Keratinocyte (primary cell): ENCODE measurements around the gene SH3PXD2A. TPM values are rescaled to one million over a fixed set of nuclear protein-coding genes. Genes with fewer than 3 reads are reported as not detected.

Experiments
- DNase-seq: peaks from one replicate; pipeline ENCODE4 v3.0.0-alpha.2; 2011; ENCODE audit warnings: low read depth, missing footprints, low spot score
- FAIRE-seq: peaks from 2 replicates; lab custom pipeline; 2011; peaks lifted over from hg19 to GRCh38; lab: Jason Lieb, UNC
- H2AFZ ChIP-seq: 2 replicates; pipeline ENCODE4 v1.6.0; 2012; ENCODE audit warnings: low read length, control low read depth, inconsistent platforms; ENCODE audit not compliant: control insufficient read depth
- H3K27ac ChIP-seq: 2 replicates; pipeline ENCODE4 v1.5.1; 2011; ENCODE audit warnings: low read length; ENCODE audit not compliant: control insufficient read depth, insufficient read depth
- H3K27me3 ChIP-seq: 3 replicates; pipeline ENCODE4 v1.6.0; 2011; ENCODE audit warnings: low read length; ENCODE audit not compliant: control insufficient read depth, insufficient read depth; ENCODE audit errors: extremely low read depth
- H3K36me3 ChIP-seq, 2 experiments: 2 replicates in 1 of 2; 3 replicates in 1 of 2; pipeline ENCODE4 v1.5.1; 2011; ENCODE audit warnings: low read length in 2 of 2, mild to moderate bottlenecking in 1 of 2; ENCODE audit not compliant: control insufficient read depth in 2 of 2, insufficient read depth in 2 of 2; ENCODE audit errors: extremely low read depth in 1 of 2
- H3K4me1 ChIP-seq: 3 replicates; pipeline ENCODE4 v1.5.1; 2011; ENCODE audit warnings: low read length; ENCODE audit not compliant: control insufficient read depth, insufficient read depth; ENCODE audit errors: extremely low read depth
- H3K4me2 ChIP-seq: 3 replicates; pipeline ENCODE4 v1.6.0; 2011; ENCODE audit warnings: low read depth, low read length; ENCODE audit not compliant: control insufficient read depth, insufficient read depth; ENCODE audit errors: extremely low read depth
- H3K4me3 ChIP-seq, 3 experiments: fragments of 200-600 bp in 1 of 3; sonication (generic) in 1 of 3; 2 replicates in 2 of 3; 3 replicates in 1 of 3; pipeline ENCODE4 v1.5.1; 2011 to 2016; ENCODE audit warnings: low read length in 3 of 3, mild to moderate bottlenecking in 3 of 3, control low read depth in 2 of 3, inconsistent platforms in 1 of 3, low read depth in 1 of 3, mixed read lengths in 1 of 3, mixed run types in 1 of 3, moderate library complexity in 1 of 3; ENCODE audit not compliant: control insufficient read depth in 2 of 3, insufficient read depth in 2 of 3; ENCODE audit errors: extremely low read depth in 1 of 3
- H3K79me2 ChIP-seq: 2 replicates; pipeline ENCODE4 v1.6.0; 2012; ENCODE audit warnings: low read length; ENCODE audit not compliant: control insufficient read depth, insufficient read depth
- H3K9ac ChIP-seq: 3 replicates; pipeline ENCODE4 v1.6.0; 2011; ENCODE audit warnings: low read length; ENCODE audit not compliant: control insufficient read depth, insufficient read depth; ENCODE audit errors: extremely low read depth
- H3K9me1 ChIP-seq: 3 replicates; pipeline ENCODE4 v1.6.0; 2011; ENCODE audit warnings: low read length; ENCODE audit not compliant: control insufficient read depth, insufficient read depth; ENCODE audit errors: extremely low read depth
- H3K9me3 ChIP-seq: 2 replicates; pipeline ENCODE4 v1.5.1; 2012; ENCODE audit warnings: low read depth, low read length; ENCODE audit not compliant: control insufficient read depth
- H4K20me1 ChIP-seq: 3 replicates; pipeline ENCODE4 v1.6.0; 2011; ENCODE audit warnings: low read length; ENCODE audit not compliant: control insufficient read depth, insufficient read depth; ENCODE audit errors: extremely low read depth
- CTCF ChIP-seq, 3 experiments: IDR thresholded peaks in 1 of 3; conservative IDR thresholded peaks in 1 of 3; optimal IDR thresholded peaks in 1 of 3; 2 replicates in 2 of 3; 3 replicates in 1 of 3; pipeline versions ENCODE3 to v1.5.1; 2011; ENCODE audit warnings: low read length in 3 of 3, mild to moderate bottlenecking in 3 of 3, moderate library complexity in 2 of 3, control low read depth in 1 of 3, inconsistent platforms in 1 of 3; ENCODE audit not compliant: insufficient read depth in 2 of 3; ENCODE audit errors: extremely low read depth in 1 of 3
- EZH2 ChIP-seq: IDR thresholded peaks from one replicate; pipeline ENCODE4 v1.6.1; 2012; ENCODE audit warnings: inconsistent platforms, mild to moderate bottlenecking, low read length, moderate library complexity
- dilution Hi-C: fragments of 300-500 bp; cut with MboI; formaldehyde crosslinking; loops from one replicate; pipeline ENCODE4 v1.7.0; 2020; ENCODE audit warnings: low sequenced_read_pairs; ENCODE audit not compliant: extremely low pct_ligation_motif_present
- polyA plus RNA-seq, 5 experiments: library from polyadenylated mRNA; depleted of rRNA in 3 of 5; stranded (reverse) in 3 of 5; stranded (forward) in 1 of 5; unstranded in 1 of 5; fragments of >200 nt; gene quantifications; 1 replicate in 1 of 5; 2 replicates in 3 of 5; 3 replicates in 1 of 5; pipeline versions ENCODE4 v1.2.1 to v1.2.3, GENCODE V29; 2011 to 2012; ENCODE audit warnings: missing spikeins in 2 of 5, low read depth in 1 of 5, low replicate concordance in 1 of 5

Gene SH3PXD2A
- polyA plus RNA-seq, 1 donor (not counting 4 experiments of a cell fraction or from before 2014, with no cell fraction given), result 33.9 TPM

DNA sequence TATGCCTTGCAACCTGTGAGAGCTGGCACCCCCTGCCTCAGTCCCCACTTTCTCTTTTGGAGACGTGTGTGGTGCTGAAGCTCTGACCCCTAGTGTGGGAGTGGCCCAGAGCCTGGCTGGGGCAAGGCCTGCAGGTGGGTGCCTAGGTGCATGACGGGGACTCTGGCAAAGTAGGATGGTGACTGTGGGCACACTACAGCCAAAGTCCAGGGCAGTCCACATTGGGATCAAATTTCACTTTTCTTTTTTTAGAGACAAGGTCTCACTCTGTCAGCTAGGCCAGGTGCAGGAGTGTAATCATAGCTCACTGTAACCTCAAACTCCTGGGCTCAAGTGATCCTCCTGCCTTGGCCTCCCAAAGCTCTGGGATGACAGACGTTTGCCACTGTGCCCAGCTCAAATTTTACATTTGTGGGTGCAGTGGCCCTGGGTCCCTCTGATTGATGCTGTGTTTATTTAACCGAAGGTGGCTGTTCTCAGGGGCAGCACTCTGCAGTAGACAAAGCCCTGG is 309.6 kb downstream of the SH3PXD2A start:
- no peak overlapping the region for H2AFZ ChIP-seq
- no peak for FAIRE-seq
- H3K9me3 ChIP-seq, result no peaks in the 10 kb centered on the region
- no peak overlapping the region for H3K4me3 ChIP-seq
- H3K36me3 ChIP-seq, result no peaks in the 10 kb centered on the region
- no peak overlapping the region for H3K4me2 ChIP-seq
- no peak overlapping the region for H3K9ac ChIP-seq
- no peaks in the 10 kb centered on the region for H3K79me2 ChIP-seq
- peaks cover 8% of the 10 kb centered on the region for H3K4me1 ChIP-seq
- no peak overlapping the region for H3K27ac ChIP-seq
- no peaks in the 10 kb centered on the region for H3K9me1 ChIP-seq
- H3K27me3 ChIP-seq, result peaks cover 18% of the 10 kb centered on the region
- DNase-seq, result no peak
- no peaks in the 10 kb centered on the region for H4K20me1 ChIP-seq
- no peak for TF ChIP-seq EZH2
- TF ChIP-seq CTCF (optimal IDR thresholded peaks at IDR 0.05 in 1 of 3, IDR thresholded peaks at IDR 0.05 in 1 of 3, conservative IDR thresholded peaks at IDR 0.05 in 1 of 3; ENCODE audit: extremely low read depth in 1 of 3, insufficient read depth in 2 of 3, low read length in 3 of 3), result no peak
- dilution Hi-C loops, result no loop called here

- Histone ChIP-seq H3K27ac (no peak overlapping the region), H3K79me2 (no peaks in the 10 kb centered on the region), H3K27me3 (peaks cover 18% of the 10 kb centered on the region), H3K4me2 (no peak overlapping the region), H3K9me1 (no peaks in the 10 kb centered on the region), H3K4me1 (peaks cover 8% of the 10 kb centered on the region), H3K9me3 (no peaks in the 10 kb centered on the region), H3K36me3 (no peaks in the 10 kb centered on the region), H2AFZ (no peak overlapping the region), H3K4me3 (no peak overlapping the region), H4K20me1 (no peaks in the 10 kb centered on the region), H3K9ac (no peak overlapping the region)
- TF ChIP-seq CTCF (optimal IDR thresholded peaks at IDR 0.05 in 1 of 3, IDR thresholded peaks at IDR 0.05 in 1 of 3, conservative IDR thresholded peaks at IDR 0.05 in 1 of 3; ENCODE audit: extremely low read depth in 1 of 3, insufficient read depth in 2 of 3, low read length in 3 of 3), result no peak
- dilution Hi-C loops, result no loop called here
- no peak for DNase-seq
- FAIRE-seq, result no peak
These were observed 310.0 kb downstream of the SH3PXD2A start for GRCh38 chr10:103545366-103545765.
